Trophoblast cell (in vitro differentiated cells and primary cell): Measurements from ENCODE around the gene LTBR.

Experiments used
- DNase-seq, 2 donors: peaks; one replicate each; pipeline ENCODE4 v3.0.0-alpha.2; 2016
- H2AFZ ChIP-seq: 2 replicates; pipeline ENCODE4 v1.6.1; 2013; ENCODE audit warnings: low read length, moderate library complexity, mild to moderate bottlenecking; ENCODE audit not compliant: insufficient read depth, poor library complexity
- H2AK5ac ChIP-seq: 2 replicates; pipeline ENCODE4 v1.6.1; 2013; ENCODE audit warnings: mild to moderate bottlenecking, low read length
- H2BK120ac ChIP-seq: 2 replicates; pipeline ENCODE4 v1.6.1; 2013; ENCODE audit warnings: low read length, mild to moderate bottlenecking, moderate library complexity; ENCODE audit not compliant: insufficient read depth, poor library complexity
- H2BK12ac ChIP-seq: 2 replicates; pipeline ENCODE4 v1.6.1; 2013; ENCODE audit warnings: mild to moderate bottlenecking, low read length, moderate library complexity
- H2BK5ac ChIP-seq: 2 replicates; pipeline ENCODE4 v1.6.1; 2013; ENCODE audit warnings: low read length, low read depth, moderate library complexity, mild to moderate bottlenecking; ENCODE audit not compliant: poor library complexity
- H3K14ac ChIP-seq: 2 replicates; pipeline ENCODE4 v1.6.1; 2013; ENCODE audit warnings: mild to moderate bottlenecking, low read length
- H3K18ac ChIP-seq: 2 replicates; pipeline ENCODE4 v1.6.1; 2013; ENCODE audit warnings: mild to moderate bottlenecking, low read length
- H3K23ac ChIP-seq: 2 replicates; pipeline ENCODE4 v1.6.1; 2013; ENCODE audit warnings: low read length
- H3K27ac ChIP-seq: 2 replicates; pipeline ENCODE4 v1.5.1; 2013; ENCODE audit warnings: low read depth, mild to moderate bottlenecking, inconsistent platforms, low read length, moderate library complexity
- H3K27me3 ChIP-seq: 2 replicates; pipeline ENCODE4 v1.6.1; 2013; ENCODE audit warnings: inconsistent platforms, mild to moderate bottlenecking, low read length, moderate library complexity; ENCODE audit not compliant: insufficient read depth
- H3K36me3 ChIP-seq, 2 experiments: 1 replicate in 1 of 2; 2 replicates in 1 of 2; pipeline ENCODE4 v1.6.1; 2013; ENCODE audit warnings: low read length in 2 of 2, mild to moderate bottlenecking in 2 of 2, moderate library complexity in 1 of 2; ENCODE audit not compliant: insufficient read depth in 2 of 2, control insufficient read depth in 1 of 2
- H3K4ac ChIP-seq: 2 replicates; pipeline ENCODE4 v1.6.1; 2013; ENCODE audit warnings: low read depth, mild to moderate bottlenecking, low read length, moderate library complexity
- H3K4me1 ChIP-seq, 2 experiments: 1 replicate in 1 of 2; 2 replicates in 1 of 2; pipeline ENCODE4 v1.6.1; 2013; ENCODE audit warnings: low read length in 2 of 2, mild to moderate bottlenecking in 2 of 2, moderate library complexity in 1 of 2; ENCODE audit not compliant: insufficient read depth in 2 of 2, control insufficient read depth in 1 of 2
- H3K4me2 ChIP-seq: 2 replicates; pipeline ENCODE4 v1.6.1; 2013; ENCODE audit warnings: inconsistent platforms, mild to moderate bottlenecking, low read length, moderate library complexity
- H3K4me3 ChIP-seq: 2 replicates; pipeline ENCODE4 v1.5.1; 2013; ENCODE audit warnings: mild to moderate bottlenecking, low read depth, low read length, inconsistent platforms
- H3K79me1 ChIP-seq: one replicate; pipeline ENCODE4 v1.6.1; 2013; ENCODE audit warnings: low read length
- H3K79me2 ChIP-seq: 2 replicates; pipeline ENCODE4 v1.6.1; 2013; ENCODE audit warnings: low read length, mild to moderate bottlenecking; ENCODE audit not compliant: control insufficient read depth, insufficient read depth, poor library complexity
- H3K9ac ChIP-seq: 2 replicates; pipeline ENCODE4 v1.6.1; 2013; ENCODE audit warnings: mild to moderate bottlenecking, low read length
- H3K9me3 ChIP-seq: 2 replicates; pipeline ENCODE4 v1.6.1; 2013; ENCODE audit warnings: low read depth, mild to moderate bottlenecking, control low read depth, inconsistent platforms, low read length; ENCODE audit not compliant: insufficient read depth
- H4K12ac ChIP-seq: 2 replicates; pipeline ENCODE4 v1.6.1; 2013; ENCODE audit warnings: low read depth, mild to moderate bottlenecking, low read length, moderate library complexity
- H4K8ac ChIP-seq: 2 replicates; pipeline ENCODE4 v1.6.1; 2013; ENCODE audit warnings: low read depth, mild to moderate bottlenecking, low read length, moderate library complexity
- H4K91ac ChIP-seq: one replicate; pipeline ENCODE4 v1.6.1; 2013; ENCODE audit warnings: low read depth, mild to moderate bottlenecking, low read length, moderate library complexity
- WGBS: extraction: QIAGEN DNeasy Blood & Tissue Kit; methylation state at CpG from one replicate; pipeline ENCODE4 v1.1.7; 2013; ENCODE audit warnings: missing lambda C conversion rate; ENCODE audit not compliant: insufficient read length, insufficient coverage; ENCODE audit errors: extremely low coverage; 5-methylcytosine and 5-hydroxymethylcytosine counted together

Gene LTBR

GRCh38 chr12:6434205-6435140 lies 50.5 kb downstream of the LTBR start:
- H4K12ac ChIP-seq: no peak overlapping the region
- no peak overlapping the region for H3K23ac ChIP-seq
- H3K4me3 ChIP-seq: no peak overlapping the region
- H3K9me3 ChIP-seq: no peaks in the 10 kb centered on the region
- no peaks in the 10 kb centered on the region for H3K79me2 ChIP-seq
- H4K8ac ChIP-seq: no peak overlapping the region
- H2BK5ac ChIP-seq: no peak overlapping the region
- H4K91ac ChIP-seq: no peak overlapping the region
- no peak overlapping the region for H3K18ac ChIP-seq
- WGBS: no CpG with 5 or more reads among the region's 17 CpGs
- no peak overlapping the region for H2BK120ac ChIP-seq
- H3K27ac ChIP-seq: no peak overlapping the region
- H3K4ac ChIP-seq: no peak overlapping the region
- H3K79me1 ChIP-seq: no peaks in the 10 kb centered on the region
- H2AFZ ChIP-seq: no peak overlapping the region
- H3K4me2 ChIP-seq: no peak overlapping the region
- H3K14ac ChIP-seq: no peak overlapping the region
- H3K4me1 ChIP-seq: no peaks in the 10 kb centered on the region
- no peaks in the 10 kb centered on the region for H3K27me3 ChIP-seq
- H2AK5ac ChIP-seq: no peak overlapping the region
- no peak overlapping the region for H2BK12ac ChIP-seq
- H3K36me3 ChIP-seq: no peaks in the 10 kb centered on the region
- DNase-seq: peak in 1 of 2 donors; percentile 59
- H3K9ac ChIP-seq: no peak overlapping the region

GRCh38 chr12:6435961-6436715 lies 52.2 kb downstream of the LTBR start:
- Histone ChIP-seq H3K4ac (no peak overlapping the region), H4K91ac (no peak overlapping the region), H3K18ac (no peak overlapping the region), H3K4me3 (no peak overlapping the region), H3K23ac (no peak overlapping the region), H3K27me3 (no peaks in the 10 kb centered on the region), H3K79me2 (no peaks in the 10 kb centered on the region), H2BK120ac (no peak overlapping the region), H3K79me1 (no peaks in the 10 kb centered on the region), H2AK5ac (no peak overlapping the region), H3K4me2 (no peak overlapping the region), H2AFZ (no peak overlapping the region), H3K9ac (no peak overlapping the region), H3K4me1 (no peaks in the 10 kb centered on the region), H2BK5ac (no peak overlapping the region), H4K8ac (no peak overlapping the region), H3K36me3 (no peaks in the 10 kb centered on the region), H3K27ac (no peak overlapping the region), H3K14ac (no peak overlapping the region), H3K9me3 (no peaks in the 10 kb centered on the region), H4K12ac (no peak overlapping the region), H2BK12ac (no peak overlapping the region)
- no peak for DNase-seq
- no CpG with 5 or more reads among the region's 13 CpGs for WGBS

GRCh38 chr12:6437586-6437985 lies 53.6 kb downstream of the LTBR start:
- Histone ChIP-seq H3K23ac (no peak overlapping the region), H2AK5ac (no peak overlapping the region), H2BK12ac (no peak overlapping the region), H2BK5ac (no peak overlapping the region), H3K14ac (no peak overlapping the region), H3K4me3 (no peak overlapping the region), H4K8ac (no peak overlapping the region), H3K79me1 (no peaks in the 10 kb centered on the region), H3K79me2 (no peaks in the 10 kb centered on the region), H3K4me1 (no peaks in the 10 kb centered on the region), H3K27ac (no peak overlapping the region), H3K4me2 (no peak overlapping the region), H4K12ac (no peak overlapping the region), H3K4ac (no peak overlapping the region), H3K9ac (no peak overlapping the region), H2AFZ (no peak overlapping the region), H3K9me3 (no peaks in the 10 kb centered on the region), H2BK120ac (no peak overlapping the region), H3K18ac (no peak overlapping the region), H3K36me3 (no peaks in the 10 kb centered on the region), H3K27me3 (no peaks in the 10 kb centered on the region), H4K91ac (no peak overlapping the region)
- no CpG with 5 or more reads among the region's 3 CpGs for whole genome bisulfite sequencing
- no peak for DNase-seq

- no peak overlapping the region for H2AFZ ChIP-seq
- no peaks in the 10 kb centered on the region for H3K4me1 ChIP-seq
- H2BK120ac ChIP-seq: no peak overlapping the region
- H3K4me3 ChIP-seq: no peak overlapping the region
- no peak overlapping the region for H3K9ac ChIP-seq
- H3K18ac ChIP-seq: no peak overlapping the region
- no peak overlapping the region for H2BK12ac ChIP-seq
- H2BK5ac ChIP-seq: no peak overlapping the region
- H3K79me2 ChIP-seq: no peaks in the 10 kb centered on the region
- H4K8ac ChIP-seq: no peak overlapping the region
- no peak overlapping the region for H3K27ac ChIP-seq
- H3K36me3 ChIP-seq: no peaks in the 10 kb centered on the region
- no peak overlapping the region for H3K14ac ChIP-seq
- no peaks in the 10 kb centered on the region for H3K9me3 ChIP-seq
- no peak overlapping the region for H4K91ac ChIP-seq
- H3K23ac ChIP-seq: no peak overlapping the region
- no peak for DNase-seq
- H3K4ac ChIP-seq: no peak overlapping the region
- no peaks in the 10 kb centered on the region for H3K27me3 ChIP-seq
- H3K4me2 ChIP-seq: no peak overlapping the region
- WGBS: no CpG with 5 or more reads among the region's 12 CpGs
- H3K79me1 ChIP-seq: no peaks in the 10 kb centered on the region
- no peak overlapping the region for H2AK5ac ChIP-seq
- H4K12ac ChIP-seq: no peak overlapping the region
Observed at GRCh38 chr12:6438345-6438744, 54.4 kb downstream of the LTBR start.
